GM18858 (cell line): ENCODE data around the gene SNRNP25.
"Not testable (repeated sequence)": the region's sequence is repeated elsewhere in the genome, so short reads cannot be mapped to it uniquely, and the experiment has no call there.

Source experiments
- ATAC-seq: cut with Tn5 transposase; IDR thresholded peaks from one replicate; pipeline ENCODE4 v1.9.1; 2021; ENCODE audit not compliant: unreplicated experiment

Gene SNRNP25

DNA sequence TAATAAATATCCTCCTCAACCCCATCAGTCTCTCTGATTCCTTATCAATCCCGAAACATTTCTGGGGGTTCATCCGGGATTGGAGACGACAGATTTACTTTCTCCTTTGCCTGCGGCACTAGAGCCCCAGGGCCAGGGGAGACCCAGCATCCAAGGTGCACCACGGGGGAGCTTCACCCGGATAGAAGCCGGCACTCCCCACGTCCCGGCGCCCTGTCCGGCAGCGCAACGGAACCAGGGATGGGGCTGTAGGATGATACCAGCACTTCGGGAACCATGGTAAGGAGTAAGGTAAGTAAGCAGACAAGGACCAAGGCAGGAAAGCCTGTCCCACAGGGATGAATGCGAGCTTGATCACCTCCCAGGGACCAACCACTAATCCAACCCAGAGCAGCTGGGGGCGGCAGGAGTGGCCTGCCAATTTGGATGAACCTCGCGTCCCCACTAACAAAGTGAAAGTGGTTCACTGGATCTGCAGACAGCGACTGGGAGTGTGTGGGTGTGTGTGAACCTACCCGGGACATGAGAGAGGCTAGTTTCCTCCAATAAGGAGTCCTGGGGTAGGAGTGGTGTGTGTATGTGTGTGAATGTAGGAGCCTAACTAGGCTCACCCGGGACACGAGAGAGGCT is 12.1 kb upstream of the SNRNP25 start:
- ATAC-seq: no peak

DNA sequence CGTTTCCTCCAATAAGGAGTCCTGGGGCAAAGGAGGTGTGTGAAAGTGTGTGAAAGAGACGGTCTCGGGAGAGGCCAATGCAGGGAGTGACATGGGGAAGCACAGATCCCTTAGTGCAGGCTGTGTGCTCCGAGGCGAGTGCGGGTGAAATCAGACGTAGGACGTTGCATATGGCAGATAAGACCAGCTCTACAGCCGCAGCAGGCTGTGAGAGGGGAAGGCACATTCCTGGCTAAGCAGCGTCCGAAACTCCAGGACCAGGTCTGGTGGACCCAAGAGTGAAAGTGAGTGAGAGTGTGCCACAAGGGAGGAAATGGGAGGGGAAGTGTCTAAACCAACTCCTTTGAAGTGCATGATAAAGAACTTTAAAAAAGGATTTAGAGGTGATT is 11.6 kb upstream of the SNRNP25 start:
- ATAC-seq: no peak

DNA sequence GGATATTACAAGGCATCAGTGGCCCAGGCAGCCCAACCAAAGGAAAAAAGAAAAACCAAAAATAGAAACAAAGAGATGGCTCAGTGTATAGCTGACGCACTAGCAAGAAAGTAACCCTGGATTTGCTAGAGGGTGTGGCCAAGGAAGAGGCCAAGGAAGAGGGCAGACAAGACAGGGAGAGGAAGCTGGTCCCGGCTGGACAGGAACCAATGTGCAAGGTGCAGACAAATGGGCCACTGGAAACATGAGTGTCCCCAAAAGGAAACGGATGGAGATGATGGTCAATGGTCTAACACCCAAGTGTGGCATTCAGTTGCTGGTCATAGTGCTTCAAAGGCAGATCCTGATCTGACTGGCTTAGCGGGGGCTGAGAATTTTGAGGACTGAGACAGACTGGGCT is 10.9 kb upstream of the SNRNP25 start:
- no peak for ATAC-seq

DNA sequence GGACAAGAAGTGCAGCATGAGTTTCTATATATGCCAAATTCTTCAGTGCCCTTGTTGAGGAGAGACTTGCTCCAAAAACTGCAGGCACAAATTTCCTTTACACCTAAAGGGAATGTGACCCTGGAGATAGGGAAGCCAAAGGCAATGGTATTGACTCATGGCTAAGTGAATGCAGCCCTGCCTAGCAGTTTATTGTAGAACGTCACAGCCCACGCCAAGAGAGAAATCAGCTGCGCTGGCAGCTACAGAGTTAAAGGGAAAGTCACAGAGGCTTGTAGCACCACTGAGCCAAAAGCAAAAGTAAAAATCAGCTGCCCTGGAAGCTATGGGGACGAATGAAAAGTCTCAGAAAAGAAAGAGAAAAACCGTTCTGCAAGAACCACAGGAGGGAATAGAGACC is 10.3 kb upstream of the SNRNP25 start:
- no peak for ATAC-seq

DNA sequence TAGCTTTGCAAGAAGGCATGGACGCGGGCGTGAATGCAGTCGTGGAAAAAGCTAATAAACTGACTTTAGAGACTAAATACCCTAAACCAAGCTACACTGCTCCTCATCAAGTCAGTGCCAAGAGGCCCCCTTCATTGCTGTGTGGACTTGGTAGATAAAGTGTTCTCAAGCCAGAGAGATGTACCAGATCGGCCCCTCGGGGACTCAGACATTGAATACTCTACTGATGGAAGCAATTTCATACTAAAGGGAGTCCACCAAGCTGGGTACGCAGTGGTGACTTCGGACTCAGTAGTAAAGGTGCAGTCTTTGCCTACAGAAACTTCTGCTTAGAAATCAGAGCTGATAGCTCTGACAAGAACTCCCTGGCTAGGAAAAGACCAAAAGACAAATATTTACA is 9.0 kb upstream of the SNRNP25 start:
- ATAC-seq: no peak

DNA sequence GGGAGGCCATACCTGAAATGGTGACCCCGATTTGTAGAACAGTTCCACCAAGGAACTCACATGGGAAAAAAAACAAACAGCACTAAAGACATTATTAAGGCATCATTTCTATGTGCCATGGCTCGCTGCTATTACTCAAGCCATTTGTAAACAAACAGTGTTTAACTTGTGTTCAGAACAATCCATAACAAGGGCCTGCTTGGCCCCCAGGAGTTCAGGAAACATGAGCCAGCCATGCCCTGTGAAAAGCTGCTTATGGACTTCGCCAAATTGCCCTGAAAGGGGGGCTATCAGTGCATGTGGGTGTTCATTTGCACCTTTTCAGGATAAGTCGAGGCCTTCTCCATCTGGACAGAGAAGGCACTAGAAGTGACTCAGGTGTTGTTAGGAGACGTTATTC is 8.2 kb upstream of the SNRNP25 start:
- ATAC-seq: no peak

DNA sequence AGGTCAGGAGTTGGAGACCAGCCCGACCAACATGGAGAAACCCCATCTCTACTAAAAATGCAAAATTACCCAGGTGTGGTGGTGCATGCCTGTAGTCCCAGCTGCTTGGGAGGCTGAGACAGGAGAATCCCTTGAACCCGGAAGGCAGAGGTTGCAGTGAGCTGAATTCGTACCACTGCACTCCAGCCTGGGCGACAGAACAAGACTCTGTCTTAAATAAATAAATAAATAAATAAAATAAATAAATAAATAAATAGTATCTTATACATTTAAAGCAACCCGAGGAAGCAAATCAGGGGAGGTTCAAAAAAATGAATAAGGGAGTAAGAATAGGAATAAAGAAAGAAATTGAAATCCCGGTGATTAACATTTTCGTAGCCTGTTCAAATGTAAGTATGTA is 7.1 kb upstream of the SNRNP25 start:
- ATAC-seq: not testable (repeated sequence)

DNA sequence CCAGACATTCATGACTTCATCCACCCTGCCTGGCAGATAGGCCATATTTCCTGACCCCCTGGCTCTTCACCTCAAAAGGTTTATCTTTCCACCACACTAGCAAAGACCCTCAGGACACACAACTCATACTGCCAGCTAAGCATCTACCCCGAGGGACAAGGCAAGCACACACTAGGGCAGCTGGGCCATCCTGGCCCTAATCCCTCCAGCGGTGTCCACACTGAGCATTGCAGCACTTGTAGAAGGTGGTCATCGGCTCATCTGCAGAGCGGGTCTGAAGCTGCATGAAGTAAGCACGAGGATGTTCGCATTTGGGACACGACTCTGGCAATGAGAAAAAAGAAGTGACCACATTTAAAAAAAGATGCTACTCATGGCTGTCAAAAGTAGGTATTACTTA is 6.4 kb upstream of the SNRNP25 start:
- no peak for ATAC-seq

DNA sequence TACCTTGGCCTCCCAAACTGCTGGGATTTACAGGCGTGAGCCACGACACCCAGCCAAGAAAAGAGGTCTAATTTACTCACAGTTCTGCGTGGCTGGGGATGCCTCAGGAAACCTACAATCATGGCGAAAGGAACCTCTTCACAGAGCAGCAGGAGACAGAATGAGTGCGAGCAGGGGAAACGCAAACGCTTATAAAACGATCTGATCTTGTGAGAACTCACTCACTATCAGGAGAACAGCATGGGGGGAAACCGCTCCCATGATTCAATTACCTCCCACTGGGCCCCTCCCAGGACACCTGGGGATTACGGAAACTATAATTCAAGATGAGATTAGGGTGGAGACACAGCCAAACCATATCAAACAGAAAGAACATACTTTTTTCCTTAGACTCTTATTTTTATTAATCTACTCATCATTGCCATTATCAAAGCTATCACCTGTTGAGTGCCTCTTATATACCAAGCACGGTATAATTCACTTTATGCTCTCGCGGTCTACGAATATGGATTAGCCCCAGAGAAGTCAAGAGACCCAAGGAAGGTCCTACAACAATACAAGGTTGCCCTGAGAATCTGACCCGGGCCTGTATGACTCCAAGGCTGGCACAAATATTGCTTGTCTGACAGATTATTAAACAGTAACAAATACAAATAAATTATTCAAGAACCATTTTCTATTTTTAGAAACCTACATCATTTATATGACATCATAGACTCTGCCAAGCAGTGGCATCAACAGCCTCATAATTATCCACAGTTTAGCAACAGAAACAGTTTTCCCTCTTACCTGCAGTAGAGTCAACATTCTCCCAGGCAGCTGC is 2.6 kb upstream of the SNRNP25 start:
- ATAC-seq: no peak

DNA sequence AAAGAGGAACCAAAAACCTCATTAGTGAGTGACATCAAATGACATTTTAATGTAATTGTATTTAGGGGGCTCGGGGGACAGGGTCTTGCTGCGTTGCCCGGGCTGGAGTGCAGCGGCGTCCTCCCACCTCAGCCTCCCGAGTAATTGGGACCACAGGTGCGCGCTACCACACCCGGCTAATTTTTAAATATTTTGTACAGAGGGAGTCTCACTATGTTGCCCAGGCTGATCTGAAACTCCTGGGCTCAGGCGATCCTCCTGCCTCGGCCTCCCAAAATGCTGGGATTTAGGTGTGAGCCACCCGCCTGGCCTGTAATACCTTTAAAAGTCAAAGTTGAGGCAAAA is 581 bp downstream of the SNRNP25 start:
- ATAC-seq: no peak

DNA sequence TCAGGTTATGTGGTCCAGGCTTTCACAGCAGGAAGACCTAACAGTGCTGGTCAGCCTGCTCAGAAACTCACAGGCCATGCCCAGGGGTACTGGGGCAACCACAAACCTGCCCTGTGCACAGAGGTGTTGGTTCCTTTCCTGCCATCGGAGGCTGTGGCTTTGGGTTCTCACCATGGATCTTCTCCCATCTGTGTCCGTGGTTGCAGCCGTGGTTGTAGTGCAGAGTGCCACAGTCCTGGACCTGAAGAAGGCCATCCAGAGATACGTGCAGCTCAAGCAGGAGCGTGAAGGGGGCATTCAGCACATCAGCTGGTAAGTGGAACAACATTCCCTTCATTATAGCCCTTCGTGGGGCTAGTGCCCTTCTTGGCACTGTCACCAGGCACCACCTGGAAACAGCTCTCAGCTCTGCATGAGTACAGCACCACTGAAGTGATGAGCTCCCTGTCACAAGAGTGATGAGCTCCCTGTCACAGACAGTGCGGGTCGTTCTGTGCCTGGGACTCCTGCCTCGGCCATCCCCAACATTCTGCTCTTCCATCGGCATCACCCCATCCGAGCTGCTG is 2.0 kb downstream of the SNRNP25 start:
- ATAC-seq: no peak

DNA sequence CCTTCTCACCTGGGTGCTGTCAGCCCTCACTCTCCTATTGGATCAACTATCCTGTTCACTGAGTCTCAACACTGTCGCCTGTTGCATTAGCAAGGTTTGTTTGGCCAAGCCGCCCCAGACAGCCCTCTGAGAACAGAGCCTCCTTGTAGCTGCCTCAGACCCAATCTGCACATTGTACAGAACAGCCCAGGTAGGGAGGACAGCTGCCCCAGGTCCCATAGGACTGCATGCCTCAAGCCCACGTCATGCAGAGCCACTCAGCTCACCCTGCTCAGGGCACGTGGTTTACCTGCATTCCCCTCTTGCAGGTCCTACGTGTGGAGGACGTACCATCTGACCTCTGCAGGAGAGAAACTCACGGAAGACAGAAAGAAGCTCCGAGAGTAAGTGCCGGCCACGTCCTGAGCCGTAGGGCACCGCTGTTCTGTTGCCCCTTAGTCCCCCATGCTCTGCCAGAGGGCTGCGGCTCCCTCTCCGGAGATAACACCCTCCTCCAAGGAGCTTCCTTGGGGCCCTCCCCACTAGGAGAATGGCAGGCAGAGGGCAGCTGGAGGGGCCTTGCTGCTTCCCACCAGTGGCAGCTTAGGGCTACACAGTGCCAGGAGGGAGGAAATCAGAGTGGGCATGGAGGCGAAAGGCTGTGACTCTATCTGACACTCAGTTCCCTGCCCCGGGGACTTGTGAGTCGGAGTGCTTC is 2.8 kb downstream of the SNRNP25 start:
- no peak for ATAC-seq

DNA sequence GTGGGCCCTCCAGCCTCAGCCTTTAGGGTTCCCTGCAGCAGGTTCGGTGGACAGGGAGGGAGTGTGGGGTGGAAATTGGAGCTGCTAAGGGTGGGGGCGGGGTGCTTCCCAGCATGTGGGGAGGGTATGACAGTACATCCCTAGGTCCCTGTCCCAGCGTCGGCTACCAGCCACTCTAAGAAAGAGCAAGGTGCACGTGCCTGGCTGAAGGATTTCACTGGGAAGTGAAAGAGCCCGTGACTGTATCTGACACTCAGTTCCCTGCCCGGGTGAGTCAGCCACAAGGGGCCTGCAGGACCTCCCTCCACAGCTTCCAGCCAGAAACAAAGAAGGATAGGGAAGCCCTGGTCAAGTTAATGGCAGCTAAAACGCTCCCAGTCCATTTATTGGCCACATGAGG is 4.1 kb downstream of the SNRNP25 start:
- no peak for ATAC-seq

DNA sequence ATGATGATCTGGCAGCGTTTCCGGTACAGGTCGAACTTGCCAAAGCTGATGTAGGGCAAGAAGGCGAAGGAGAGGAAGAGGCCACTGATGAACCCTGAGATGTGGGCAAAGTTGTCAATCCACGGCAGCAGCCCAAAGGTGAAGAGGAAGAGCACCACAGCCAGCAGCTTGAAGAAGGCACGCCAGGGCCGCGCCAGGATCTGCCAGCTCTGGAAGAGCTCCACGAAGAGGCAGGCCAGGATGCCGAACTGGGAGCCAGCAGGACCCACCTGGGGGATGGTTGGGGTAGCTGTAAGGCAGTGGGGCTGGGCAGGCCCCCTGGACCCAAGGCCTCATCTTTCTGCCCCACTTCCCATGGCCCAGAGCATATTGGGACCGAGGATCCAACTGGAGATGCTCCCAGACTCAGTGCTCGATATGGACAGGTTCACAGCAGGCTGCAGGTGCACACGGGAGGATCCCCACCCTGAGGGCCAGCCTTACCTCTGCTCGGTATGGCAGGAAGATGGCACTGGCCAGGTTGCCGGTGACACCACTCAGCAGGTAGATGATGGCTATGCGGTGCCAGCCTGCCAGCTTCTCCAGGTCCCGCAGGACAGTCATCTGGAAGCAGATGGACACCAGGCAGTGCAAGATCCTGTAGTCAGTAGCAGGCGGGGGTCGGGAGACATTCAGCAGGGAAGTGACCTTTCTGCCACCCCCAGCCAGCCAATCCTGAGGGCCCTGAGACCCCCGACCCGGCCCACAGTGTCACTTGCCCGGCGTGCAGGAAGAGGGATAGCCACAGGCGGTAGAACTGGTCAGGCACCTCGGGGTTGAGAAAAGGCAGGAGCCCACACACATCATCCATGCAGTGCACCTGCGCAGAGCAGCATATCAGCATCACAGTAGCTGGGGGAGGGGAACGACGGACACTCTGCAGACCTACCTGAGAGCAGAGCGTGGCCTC is 5.1 kb downstream of the SNRNP25 start:
- ATAC-seq: no peak

DNA sequence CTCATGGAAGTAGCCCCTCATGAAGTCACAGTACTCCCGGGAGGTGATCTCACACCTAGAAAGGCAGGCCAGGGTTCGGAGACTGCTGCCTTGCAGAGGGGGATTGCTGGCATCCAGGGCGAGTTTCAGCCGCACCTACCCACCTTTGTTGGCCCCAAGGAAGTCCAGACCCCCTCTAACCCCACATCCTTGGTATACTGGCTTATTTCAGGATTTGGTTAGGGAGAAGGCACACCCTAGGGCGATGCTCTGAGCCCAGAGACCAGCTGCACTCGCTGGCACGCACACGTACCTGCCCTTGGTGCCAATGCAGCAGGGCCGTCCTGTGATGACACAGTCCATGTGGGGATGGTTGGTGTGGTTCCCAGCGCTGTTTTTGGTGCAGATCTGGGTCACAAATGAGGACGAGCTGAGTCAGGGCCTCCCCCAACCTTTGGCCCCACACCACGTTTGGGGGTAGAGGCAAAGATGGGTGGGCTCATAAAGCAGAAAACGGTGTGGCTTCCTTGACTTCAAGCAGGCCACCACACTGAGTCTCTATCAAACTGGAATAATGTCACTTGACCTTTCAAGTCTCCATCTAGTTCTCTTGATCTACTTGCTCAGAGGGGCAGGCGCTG is 5.9 kb downstream of the SNRNP25 start:
- ATAC-seq: no peak

DNA sequence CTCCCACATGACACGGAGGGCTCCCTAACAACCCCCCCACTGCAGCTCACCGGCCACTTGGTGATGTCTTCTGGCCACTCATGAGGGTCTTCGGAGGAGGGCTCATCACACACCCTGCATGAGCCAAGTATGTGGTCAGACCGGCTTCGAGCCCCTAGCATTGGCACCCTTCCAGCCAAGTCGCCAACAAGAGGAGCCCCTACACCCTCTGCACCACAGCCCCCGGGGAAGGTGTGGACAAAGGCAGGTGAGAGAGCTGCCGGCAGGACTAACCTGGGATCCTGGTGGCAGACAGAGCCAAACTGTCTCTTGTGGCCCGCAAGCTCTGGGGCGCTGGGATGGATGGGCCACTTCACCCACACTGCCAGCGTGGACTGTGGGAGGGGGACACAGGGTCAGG is 6.5 kb downstream of the SNRNP25 start:
- ATAC-seq: no peak

DNA sequence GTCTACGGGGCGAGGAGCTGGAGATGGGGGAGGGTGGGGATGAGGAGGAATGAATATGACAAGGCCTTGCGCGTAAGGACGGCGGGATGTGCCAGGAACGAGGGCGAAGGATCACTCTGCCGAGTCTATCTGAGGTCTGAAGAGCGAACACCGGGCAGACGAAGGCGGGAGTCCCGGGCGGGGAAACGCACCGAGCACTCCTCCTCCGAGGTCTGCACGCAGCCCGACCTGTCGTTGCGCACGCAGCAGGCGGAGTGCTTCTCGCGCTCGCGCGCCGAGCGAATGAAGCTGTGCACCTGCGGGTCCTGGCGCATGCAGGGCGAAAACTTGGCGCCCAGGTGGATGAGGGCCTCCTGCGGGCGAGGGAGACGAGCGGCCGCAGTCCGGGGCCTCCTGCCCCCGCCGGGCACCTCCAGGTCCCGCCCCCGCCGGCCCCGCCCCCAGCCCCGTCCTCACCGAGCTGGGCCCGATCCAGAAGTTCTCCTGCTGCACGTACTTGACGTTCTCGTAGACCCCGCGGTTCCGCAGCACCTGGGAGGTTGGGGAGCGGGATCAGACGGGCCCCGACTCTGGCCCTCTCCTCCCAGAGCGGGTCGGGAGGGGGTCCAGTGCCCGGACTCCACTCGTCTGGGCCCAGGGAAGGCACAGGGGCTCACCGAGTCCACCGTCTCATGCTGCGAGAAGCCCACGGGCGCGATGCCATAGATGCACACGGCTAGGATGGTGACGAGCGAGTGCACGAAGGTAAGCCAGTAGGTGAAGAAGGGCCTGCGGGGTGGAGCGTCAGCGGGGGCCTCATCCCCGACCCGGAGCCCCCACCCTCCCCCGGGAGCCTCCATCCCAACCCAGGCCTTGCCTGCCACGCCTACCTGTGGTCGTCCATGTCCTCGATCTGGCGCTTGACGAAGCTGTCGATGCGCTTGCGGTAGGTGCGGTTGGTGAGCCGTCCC is 7.6 kb downstream of the SNRNP25 start:
- no peak for ATAC-seq

DNA sequence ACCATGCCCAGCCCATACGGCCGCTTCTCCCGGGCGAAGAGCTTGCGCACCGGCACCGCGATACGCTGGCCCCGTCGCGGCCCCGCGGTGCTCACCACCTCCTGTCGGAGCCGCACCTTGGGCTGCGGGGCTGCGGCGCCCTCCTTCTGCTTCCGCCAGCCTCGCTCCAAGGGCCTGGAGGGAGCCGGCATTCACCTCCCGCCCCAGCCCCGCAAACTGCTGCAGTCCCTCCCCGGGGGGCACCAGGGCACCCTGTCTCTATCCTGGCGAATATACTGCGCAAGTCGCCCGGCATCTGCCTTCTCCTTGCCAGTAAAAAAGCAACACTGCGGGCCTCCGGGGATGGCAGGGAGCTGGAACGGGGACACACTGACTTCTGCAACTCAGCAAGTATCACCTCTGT is 8.3 kb downstream of the SNRNP25 start:
- no peak for ATAC-seq

DNA sequence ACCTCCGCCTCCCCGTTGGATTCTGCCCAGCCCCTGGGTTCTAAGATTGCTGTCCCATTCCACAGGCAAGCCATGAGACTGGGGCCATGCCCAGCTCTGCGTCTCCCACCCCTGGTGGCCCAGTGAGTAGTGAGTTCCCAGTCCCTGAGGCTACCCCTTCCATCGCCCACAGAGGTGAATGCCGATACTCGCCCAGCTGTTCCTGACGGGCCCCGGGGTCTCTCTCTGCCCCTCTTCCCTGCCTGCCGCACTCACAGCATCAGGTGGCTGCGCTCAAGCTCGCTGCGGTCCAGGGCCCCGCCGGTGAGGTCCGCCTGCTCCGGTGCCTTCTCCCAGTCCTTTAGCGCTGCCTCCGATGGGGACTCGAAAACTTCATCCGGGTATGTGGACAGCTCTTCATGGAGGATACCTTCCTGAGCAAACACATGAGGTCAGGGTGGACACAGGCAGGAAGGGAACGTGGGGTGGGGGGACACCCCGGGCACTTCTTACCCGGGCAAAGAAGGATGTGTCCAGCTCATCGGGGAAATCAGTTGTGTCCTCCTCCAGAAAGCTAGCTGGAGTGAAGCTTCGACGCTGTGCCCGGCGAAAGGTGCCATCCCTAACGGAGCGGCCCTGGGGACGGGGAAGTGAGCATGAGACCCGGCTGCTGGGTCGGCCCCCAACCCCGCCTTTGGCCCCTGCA is 8.8 kb downstream of the SNRNP25 start:
- ATAC-seq: no peak
